ENCODE data around the gene MAPT.

GRCh38 chr17:45982791-45983613 lies 88.6 kb downstream of the MAPT start:
- TF ChIP-seq, protein P1, sequence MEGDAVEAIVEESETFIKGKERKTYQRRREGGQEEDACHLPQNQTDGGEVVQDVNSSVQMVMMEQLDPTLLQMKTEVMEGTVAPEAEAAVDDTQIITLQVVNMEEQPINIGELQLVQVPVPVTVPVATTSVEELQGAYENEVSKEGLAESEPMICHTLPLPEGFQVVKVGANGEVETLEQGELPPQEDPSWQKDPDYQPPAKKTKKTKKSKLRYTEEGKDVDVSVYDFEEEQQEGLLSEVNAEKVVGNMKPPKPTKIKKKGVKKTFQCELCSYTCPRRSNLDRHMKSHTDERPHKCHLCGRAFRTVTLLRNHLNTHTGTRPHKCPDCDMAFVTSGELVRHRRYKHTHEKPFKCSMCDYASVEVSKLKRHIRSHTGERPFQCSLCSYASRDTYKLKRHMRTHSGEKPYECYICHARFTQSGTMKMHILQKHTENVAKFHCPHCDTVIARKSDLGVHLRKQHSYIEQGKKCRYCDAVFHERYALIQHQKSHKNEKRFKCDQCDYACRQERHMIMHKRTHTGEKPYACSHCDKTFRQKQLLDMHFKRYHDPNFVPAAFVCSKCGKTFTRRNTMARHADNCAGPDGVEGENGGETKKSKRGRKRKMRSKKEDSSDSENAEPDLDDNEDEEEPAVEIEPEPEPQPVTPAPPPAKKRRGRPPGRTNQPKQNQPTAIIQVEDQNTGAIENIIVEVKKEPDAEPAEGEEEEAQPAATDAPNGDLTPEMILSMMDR (conservative IDR thresholded peaks at IDR 0.05), result no peak
- TF ChIP-seq ZFX (IDR thresholded peaks at IDR 0.05), result no peak
